ENCODE measurements around the gene CALCOCO2. TPM values are rescaled to one million over a fixed set of nuclear protein-coding genes. Genes with fewer than 3 reads are reported as not detected.

The CALCOCO2 gene
- total and polyA plus RNA-seq, 2 of the 13 experiments (the other 11 are each of a cell fraction or from before 2014, with no cell fraction given) = 72.9 to 111 TPM

GRCh38 chr17:48871551-48872351 is 40.9 kb downstream of the CALCOCO2 start (continued):
- peak; percentile 94 for TF ChIP-seq ZMAT3 (CRISPR knock-in tag; conservative IDR thresholded peaks at IDR 0.05)
- TF ChIP-seq ZNF777 (CRISPR knock-in tag; IDR thresholded peaks at IDR 0.05) = no peak
- TF ChIP-seq MXD3 (CRISPR knock-in tag; IDR thresholded peaks at IDR 0.05) = no peak
- no peak for TF ChIP-seq ZNF740 (CRISPR knock-in tag; IDR thresholded peaks at IDR 0.05)
- peak; percentile 85; the same call in 1 of the 2 replicates for TF ChIP-seq NKX3-1 (CRISPR knock-in tag; IDR thresholded peaks at IDR 0.05)
- TF ChIP-seq PHF21A (CRISPR knock-in tag; IDR thresholded peaks at IDR 0.05) = peak; percentile 100
- TF ChIP-seq CREB1 (IDR thresholded peaks at IDR 0.05) = 0 out of 2 replicates have a peak, but pooled peaks have one; percentile 13
- TF ChIP-seq CREB1 (CRISPR knock-in tag; IDR thresholded peaks at IDR 0.05) = peak; percentile 82
- TF ChIP-seq GFI1 (CRISPR knock-in tag; IDR thresholded peaks at IDR 0.05; ENCODE audit: borderline replicate concordance) = peak; percentile 100
- peak; percentile 91; the same call in 1 of the 2 replicates for TF ChIP-seq HMGXB3 (CRISPR knock-in tag; IDR thresholded peaks at IDR 0.05; ENCODE audit: borderline replicate concordance)
- no peak for TF ChIP-seq ZNF530 (CRISPR knock-in tag; IDR thresholded peaks at IDR 0.05; ENCODE audit: low read depth)
- peak; percentile 87 for TF ChIP-seq FOSL2 (CRISPR knock-in tag; IDR thresholded peaks at IDR 0.05)
- peak; percentile 94 for TF ChIP-seq ZMYM2 (CRISPR knock-in tag; IDR thresholded peaks at IDR 0.05)
- TF ChIP-seq, protein P1, sequence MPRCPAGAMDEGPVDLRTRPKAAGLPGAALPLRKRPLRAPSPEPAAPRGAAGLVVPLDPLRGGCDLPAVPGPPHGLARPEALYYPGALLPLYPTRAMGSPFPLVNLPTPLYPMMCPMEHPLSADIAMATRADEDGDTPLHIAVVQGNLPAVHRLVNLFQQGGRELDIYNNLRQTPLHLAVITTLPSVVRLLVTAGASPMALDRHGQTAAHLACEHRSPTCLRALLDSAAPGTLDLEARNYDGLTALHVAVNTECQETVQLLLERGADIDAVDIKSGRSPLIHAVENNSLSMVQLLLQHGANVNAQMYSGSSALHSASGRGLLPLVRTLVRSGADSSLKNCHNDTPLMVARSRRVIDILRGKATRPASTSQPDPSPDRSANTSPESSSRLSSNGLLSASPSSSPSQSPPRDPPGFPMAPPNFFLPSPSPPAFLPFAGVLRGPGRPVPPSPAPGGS (CRISPR knock-in tag; IDR thresholded peaks at IDR 0.05) = peak; percentile 72; the same call in 1 of the 2 replicates
- TF ChIP-seq ARID2 (CRISPR knock-in tag; IDR thresholded peaks at IDR 0.05; ENCODE audit: borderline replicate concordance) = peak; percentile 63; the same call in 1 of the 2 replicates
- no peak for TF ChIP-seq MTA3 (CRISPR knock-in tag; IDR thresholded peaks at IDR 0.05)
- peak; percentile 57; the same call in 1 of the 2 replicates for TF ChIP-seq ZSCAN21 (CRISPR knock-in tag; IDR thresholded peaks at IDR 0.05; ENCODE audit: borderline replicate concordance)
- no peak for TF ChIP-seq ADNP (CRISPR knock-in tag; IDR thresholded peaks at IDR 0.05)
- TF ChIP-seq ZNF329 (CRISPR knock-in tag; IDR thresholded peaks at IDR 0.05; ENCODE audit: low read depth) = no peak
- TF ChIP-seq, protein P2, sequence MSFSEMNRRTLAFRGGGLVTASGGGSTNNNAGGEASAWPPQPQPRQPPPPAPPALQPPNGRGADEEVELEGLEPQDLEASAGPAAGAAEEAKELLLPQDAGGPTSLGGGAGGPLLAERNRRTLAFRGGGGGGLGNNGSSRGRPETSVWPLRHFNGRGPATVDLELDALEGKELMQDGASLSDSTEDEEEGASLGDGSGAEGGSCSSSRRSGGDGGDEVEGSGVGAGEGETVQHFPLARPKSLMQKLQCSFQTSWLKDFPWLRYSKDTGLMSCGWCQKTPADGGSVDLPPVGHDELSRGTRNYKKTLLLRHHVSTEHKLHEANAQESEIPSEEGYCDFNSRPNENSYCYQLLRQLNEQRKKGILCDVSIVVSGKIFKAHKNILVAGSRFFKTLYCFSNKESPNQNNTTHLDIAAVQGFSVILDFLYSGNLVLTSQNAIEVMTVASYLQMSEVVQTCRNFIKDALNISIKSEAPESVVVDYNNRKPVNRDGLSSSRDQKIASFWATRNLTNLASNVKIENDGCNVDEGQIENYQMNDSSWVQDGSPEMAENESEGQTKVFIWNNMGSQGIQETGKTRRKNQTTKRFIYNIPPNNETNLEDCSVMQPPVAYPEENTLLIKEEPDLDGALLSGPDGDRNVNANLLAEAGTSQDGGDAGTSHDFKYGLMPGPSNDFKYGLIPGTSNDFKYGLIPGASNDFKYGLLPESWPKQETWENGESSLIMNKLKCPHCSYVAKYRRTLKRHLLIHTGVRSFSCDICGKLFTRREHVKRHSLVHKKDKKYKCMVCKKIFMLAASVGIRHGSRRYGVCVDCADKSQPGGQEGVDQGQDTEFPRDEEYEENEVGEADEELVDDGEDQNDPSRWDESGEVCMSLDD (CRISPR knock-in tag; IDR thresholded peaks at IDR 0.05; ENCODE audit: borderline replicate concordance) = no peak
- TF ChIP-seq RFX5 (IDR thresholded peaks at IDR 0.05; ENCODE audit: low read depth, low read length) = 0 out of 2 replicates have a peak, but pooled peaks have one; percentile 21
